GM19025 (cell line): ENCODE data around the gene VAX1.
"Not testable (repeated sequence)": the region's sequence is repeated elsewhere in the genome, so short reads cannot be mapped to it uniquely, and the experiment has no call there.

Source experiments
- ATAC-seq: cut with Tn5 transposase; IDR thresholded peaks from one replicate; pipeline ENCODE4 v1.9.1; 2021; ENCODE audit warnings: mild to moderate bottlenecking, low read depth, moderate library complexity; ENCODE audit not compliant: unreplicated experiment

VAX1 gene

DNA sequence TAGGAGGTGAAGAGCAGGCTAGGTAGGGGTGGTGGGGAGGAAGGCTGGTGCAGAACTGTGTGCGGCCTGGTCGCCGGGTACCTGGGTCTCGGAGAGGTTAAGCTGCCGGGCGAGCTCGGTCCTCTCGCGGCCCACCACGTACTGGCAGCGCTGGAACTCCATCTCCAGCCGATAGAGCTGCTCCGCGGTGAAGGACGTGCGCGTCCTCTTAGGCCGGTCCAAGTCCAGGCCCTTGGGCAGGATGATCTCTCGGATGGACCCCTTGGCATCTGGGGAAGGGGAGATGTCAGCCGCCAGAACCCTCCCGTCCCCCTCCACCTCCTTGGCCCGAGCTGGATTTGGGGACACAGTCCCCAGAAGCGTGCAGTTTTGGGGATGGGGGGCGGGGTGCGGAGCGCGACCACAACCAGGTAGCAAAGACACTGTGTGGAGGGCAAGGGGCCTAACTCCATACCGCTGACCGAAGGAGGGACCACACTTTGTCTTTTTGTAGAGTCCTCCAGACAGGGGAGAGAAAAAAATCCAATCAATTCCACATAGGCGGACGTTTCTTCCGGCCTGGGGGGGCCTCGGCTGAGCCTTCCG, 1.6 kb downstream of the VAX1 start:
- no peak for ATAC-seq

DNA sequence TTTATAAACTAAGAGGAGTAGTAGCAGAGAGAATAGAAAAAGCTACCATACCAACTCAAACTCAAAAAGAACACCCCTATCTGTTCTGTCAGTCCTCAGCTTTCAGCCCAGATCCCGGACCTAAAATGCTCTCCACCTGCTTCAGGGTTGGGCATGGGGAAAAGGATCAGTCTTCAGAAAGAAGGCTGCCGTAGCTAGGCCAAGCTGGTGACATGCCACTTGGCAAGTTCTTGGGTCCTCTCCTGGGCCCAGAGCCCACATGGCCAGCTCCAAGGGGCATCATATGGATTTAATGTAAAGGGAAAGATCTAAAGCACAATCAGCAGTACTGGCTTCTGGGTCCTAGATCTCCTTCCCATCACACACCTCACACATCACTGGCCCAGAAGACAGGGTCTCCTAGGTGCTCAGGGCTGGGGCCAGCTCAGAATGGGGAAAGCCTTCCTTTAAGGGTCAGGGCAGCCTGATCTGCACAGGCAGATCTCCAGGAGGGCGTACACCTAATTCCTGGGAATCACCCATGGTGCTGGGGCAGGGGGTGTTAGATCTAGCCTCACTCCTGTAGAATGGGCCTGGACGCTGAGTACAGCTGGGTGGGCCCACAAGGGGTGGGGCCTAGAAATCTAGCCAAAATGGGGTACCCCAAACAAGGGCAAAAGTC, 2.5 kb downstream of the VAX1 start:
- no peak for ATAC-seq

DNA sequence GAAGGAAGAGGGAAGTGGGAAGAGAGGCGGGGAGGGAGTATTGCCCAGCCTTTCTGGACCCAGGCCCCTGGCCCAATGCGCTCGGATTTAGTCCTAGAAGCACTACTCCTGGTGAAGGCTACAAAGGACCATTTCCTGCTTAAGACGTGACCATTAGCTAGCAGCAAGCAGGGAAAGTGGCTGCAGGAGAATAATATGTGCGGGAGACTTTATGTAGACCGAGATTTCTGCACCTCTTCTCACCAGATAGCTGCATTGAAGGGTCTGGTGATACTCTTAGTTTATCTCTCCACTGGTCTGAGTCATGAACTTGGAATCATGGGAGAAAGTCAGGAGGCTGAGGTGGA, 3.1 kb downstream of the VAX1 start:
- no peak for ATAC-seq

DNA sequence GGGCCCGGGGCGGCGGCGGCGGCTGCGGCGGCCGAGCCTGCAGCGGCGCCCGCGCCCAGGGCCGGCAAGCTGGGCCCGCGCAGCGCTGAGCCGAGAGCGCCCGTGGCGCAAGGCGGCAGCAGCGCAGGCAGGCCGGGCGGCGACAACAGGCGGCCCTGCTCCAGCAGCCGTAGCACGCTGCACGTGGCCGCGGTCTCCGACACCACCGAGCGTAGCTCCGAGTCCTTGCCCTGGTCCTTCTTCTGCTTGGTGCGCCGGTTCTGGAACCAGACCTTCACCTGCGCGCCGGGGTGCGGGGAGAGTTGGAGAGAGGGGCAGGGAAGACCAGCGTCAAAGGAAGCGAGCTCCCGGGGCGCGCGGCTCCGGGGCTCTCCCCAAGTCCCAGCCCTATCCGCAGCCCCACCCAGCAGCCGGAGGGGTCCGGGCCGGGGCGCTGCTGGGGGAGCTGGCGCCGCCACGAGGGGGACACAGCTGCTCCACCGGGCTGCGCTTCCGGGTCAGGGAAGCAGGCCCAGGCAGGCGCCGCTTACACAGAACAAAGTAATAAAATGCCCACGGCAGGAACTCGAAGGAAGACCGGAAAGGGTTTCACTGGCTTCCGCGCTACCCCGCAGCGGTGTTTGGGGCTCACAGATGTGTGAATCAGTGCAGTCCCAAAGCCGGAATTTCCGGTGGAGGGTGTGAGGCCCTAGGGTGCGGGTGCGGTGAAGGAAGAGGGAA, 3.6 kb downstream of the VAX1 start:
- ATAC-seq = no peak

DNA sequence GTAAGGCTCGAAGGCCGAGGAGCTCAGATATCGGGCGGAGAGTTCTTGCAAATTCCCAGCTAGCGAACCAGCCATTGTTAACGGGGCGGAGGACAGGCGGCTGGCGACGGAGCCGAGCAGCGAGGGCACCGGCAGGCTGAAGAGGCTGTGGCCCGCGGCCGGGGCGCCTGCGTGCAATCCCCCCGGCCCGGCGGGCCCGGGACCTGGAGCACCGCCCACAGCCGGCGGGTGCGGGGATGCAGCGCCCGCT, 4.1 kb downstream of the VAX1 start:
- ATAC-seq = no peak

DNA sequence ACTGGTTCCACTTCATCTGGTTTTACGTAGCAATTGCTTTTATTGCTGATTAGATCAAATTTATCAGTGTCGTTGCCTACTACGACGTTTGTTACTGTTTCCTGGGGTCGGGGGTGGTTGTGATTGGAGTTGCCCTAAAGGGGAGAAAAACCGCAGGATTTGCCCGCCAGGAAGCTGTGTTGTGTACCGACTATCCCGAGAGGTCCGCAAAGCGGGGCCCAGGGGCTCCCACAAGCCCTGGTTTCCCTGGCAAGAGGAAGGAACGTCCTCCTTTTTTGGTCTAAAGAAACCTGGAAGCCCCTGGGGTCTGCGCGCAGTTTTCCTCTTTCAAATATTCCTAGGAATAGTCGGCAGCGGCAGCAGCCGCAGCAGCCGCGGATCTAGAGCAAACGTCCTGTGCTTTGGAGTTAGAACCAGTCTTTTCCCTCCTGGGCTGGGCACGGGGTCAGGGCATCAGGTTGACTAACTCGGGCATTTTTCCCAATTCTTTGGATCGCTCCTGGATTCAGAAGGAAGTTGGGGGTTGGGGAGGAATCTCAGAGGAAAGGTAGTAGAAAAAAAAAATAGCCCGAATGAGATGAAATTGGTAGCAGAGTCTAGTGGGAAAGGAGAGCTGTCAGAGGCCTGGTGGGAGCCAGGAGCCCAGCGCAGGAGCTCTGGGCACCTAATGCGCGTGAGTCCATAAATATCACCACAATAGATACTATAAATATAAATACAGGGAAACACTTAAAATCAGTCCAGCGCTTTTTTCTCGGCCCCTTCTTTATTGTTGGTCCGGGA, 4.6 kb downstream of the VAX1 start:
- ATAC-seq = no peak

DNA sequence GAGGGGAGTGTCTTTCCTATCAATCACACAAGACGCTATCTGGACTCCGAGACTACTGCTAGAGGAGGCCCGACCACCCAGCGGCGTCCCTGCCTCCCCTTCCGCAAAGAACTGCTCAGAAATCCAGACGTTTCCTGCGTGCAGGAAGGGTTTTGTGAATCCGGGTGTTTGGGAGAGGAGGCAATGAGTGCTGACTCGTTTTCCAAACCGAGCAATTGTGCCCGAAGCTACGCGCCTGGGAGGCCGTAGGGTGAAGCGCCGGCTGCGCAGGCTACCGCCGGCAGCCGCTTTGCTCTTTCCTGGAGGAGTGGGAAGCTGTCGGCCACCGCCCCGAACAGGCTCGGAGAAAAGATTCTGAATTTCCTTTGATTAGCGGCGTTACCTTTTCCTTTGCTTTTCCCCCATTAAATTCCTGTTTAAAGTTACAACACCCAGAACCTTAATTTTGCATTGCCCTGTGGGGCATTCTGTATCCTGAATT, 5.3 kb downstream of the VAX1 start:
- no peak for ATAC-seq

DNA sequence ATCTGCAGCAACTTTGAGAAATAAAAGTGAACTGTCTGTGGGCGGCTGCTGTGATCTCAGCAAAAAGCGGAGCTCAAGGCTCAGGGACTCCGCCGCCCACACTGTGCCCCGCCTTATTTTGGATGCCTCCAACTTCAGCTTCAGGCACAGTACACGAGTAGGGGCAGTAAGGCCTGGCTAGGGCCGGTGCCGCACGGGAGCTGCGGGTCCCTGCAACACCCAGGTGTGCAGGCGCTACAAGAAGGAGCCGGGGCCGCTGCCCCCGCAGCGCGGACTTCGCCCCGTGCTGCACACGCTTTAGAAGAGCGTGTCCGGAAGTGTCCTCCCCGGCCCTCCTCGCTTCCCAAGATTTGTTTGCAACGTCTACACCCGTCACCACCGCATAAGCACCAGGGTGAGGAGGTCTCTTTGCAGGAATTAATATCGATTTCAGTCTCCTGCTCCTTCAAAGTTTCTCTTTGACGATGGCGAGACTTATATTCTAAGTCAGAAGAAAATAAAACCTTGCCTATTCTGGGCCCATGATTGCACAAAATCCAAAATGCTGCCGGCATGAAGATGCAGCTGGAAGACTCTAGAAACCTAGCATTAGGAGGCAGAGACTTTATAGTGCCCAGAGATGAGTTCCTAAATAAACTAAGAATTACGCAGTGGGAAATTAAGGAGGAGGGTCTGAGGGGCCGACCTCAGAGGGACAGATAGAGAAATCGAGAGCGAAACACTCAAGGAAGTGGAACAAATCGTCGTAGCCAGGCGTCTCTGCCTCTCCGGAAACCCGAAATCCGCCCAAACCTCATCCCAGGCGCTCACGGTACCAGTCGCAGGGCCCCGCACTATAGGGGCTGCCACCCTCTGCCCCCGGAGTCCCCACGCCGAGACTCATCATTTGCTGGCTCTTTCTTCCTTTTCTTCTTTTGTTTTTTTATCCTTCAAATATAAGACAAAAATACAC, 6.4 kb downstream of the VAX1 start:
- no peak for ATAC-seq

DNA sequence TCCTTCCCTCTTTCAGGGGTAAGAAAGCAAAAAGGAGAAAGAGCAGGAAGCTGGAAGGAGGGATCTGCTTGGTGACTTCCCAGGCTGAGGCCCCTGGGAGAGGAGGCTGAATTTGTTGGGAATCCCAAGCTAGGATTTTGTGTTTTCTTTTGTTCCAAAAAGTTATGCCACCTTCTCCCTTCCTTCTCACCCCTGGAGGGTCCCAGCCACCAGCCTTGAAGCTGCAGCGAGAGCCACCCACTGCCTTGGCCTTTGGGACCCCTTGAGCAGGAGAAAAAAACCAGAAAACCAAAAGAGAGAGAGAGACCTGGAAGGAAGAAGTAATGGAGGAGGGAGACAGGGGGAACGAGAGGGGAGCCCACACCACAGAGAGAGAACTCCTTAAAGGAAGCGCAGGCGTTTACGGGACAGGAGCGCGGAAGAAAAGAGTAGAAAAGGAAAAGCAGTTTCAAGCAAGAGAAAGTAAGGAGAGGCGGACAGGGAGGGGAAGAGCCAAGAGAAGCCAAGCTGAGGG, 7.2 kb downstream of the VAX1 start:
- ATAC-seq = no peak

DNA sequence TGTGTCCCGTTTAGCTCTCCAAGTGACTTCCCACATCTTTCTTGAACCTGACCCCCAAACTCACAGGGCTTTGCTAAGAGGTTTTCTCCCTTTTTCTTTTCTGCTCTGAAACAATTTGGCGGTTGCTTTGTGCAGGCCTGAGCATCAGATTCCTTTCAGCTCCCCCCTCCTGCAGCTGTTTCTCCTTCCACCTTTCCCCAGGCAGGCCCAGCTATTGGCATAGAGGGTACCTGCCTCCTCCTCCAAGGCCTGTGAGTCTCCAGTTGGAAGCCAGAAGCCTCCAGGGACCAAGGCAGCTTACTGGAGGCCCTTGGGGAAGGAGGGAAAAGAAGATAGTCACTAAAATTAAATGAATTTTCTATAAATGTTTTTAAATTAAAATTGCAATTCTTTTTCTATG, 7.7 kb downstream of the VAX1 start:
- ATAC-seq = no peak

DNA sequence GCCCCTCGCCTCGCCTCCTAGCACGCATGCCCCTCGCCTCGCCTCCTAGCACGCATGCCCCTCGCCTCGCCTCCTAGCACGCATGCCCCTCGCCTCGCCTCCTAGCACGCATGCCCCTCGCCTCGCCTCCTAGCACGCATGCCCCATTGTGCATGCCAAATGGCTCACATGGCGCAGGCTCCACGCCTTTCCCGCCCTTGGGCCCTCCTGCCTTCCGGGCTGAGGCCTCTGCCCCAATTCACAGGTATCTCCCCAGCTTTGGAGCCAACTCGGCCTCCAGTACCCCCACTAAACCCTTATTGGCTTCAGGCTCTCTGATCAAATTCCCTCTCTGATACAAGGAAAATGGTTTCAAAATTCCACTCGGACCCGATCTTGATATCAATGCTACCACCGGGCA, 11.4 kb downstream of the VAX1 start:
- ATAC-seq = not testable (repeated sequence)

DNA sequence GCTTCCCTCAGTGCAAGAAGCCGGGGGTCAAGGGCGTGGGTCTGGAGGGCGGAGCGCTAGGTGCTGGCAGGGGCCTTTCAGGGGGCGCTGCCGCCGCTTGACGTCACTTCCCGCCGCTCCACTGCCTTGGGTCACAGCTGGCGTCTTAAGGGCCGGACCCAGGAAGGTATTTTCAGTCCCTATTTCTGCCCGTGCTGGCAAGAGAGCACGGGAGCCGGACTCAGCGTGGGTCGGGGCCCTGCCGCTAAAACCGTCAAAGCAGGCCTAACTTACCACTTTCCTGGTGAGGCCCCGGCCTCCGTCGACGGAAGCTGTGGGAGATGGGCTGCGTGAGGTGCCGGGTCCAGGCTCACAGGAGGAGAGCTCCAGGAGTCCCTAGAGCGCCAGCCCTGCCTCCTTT, 12.0 kb downstream of the VAX1 start:
- no peak for ATAC-seq

DNA sequence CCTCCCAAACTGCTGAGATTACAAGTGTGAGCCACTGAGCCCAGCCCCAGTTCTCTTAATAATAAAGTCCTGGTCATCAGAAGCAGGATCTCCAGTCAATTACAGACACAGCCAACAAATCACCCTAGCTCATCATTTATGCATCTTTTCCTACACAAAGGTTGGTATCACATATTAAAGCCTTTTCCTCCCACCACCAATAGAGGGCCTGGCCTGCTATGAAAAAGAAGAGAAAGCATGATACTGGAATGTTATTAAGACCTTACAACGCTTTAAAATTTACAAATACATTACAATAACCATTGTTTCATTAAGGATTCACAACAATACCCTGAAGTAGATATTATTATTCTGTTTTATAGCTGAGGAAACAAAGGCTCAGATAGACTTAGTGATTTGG, 25.9 kb downstream of the VAX1 start:
- ATAC-seq = no peak

DNA sequence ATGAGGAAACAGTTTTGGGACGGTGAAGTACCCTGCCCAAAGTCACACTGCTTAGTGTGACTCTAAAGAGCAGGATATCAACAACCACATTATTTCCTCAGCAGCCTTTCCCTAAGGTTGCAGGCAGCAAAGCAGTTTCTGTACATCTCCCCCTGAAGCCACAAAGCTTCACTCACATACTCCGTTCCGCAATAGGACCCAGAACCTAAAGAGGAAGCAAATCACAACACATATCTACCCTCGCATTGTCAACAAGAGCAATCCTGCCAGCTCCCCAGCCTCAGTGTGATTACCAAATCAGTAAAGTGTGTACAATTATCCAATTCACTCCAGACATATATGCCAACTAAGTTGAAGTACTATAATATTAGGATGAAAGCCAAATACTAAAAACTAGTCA, 30.8 kb downstream of the VAX1 start:
- no peak for ATAC-seq

DNA sequence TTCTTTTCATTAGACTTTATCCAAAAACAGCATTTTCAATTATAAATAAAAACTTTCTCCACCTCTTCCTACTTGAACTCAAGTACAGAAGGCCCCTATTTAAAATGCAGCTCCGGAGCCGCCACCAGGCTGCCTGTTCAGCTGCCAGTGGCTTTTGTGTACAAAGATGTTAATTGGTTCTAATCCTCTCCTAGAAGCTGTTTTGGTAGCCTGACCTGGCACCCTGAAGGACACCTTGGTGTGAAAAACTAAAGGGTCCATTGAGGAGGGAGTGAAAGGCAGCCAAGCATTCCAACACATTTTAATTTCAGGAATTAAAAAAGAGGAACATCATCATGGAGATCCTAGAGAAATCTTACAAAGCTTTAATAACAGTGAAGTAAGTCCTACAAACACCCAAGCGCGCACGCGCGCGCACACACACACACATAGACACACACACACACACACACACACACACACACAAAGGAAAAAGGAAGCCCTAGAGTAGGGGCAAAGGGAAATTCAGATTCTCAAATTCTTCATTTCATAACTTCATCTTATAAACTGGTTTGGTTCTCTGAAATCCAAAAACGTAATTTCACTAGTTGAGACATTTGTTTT, 41.4 kb downstream of the VAX1 start:
- ATAC-seq = no peak

DNA sequence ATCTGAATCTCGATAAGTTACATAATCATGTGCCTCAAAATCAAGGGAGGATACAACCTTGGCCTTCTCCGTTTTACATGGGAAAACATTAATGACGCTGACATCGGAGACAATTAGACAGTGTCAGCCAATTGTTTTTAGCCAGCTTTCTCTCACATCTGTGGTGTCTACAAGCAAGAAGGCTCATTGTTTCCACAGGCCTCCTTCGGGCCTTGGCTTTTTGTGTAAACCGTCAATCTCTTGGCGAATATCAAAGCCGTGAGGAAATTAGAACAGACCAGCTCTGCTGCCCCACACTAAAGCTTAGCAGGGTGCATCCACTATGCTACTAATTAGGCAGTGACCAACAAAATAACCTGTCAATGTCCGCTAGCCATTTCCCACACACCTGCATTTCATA, 43.2 kb downstream of the VAX1 start:
- ATAC-seq = no peak

DNA sequence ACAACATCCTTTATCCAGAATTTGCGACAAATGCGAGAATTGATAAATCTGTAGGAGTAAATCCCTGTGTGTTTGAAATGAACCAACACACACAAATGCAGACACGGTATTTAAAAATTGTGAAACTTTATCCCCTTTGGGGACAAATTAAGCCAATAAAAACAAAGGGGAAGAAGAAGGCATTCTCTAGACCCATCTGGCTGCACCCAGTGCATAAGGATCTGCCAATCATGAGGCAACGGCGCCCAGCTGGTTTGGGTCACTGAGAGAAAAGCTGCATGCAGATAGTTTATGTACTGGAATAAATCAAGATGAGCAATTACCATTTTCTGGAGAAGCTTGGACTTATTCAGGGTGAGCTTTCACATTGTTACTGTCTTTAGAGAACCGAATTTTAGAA, 45.7 kb downstream of the VAX1 start:
- no peak for ATAC-seq

DNA sequence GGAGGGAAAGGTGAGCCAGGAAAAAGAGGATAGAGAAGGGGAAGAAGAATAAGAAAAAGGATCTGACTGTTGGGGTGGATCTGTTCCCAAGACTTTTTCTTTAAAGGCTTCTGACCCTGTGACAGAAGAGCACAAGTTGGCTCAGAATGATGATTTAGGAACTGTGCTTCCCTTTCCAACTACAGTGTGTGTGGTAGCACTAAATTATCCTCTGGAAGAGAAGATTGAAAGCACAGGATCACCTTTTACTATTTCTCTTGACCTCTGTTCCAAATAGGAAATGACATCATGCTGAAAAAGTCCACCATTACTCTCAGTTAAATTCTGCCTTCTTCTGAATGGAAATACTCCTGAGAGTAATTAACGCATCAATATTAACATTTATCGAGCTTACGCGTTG, 47.2 kb downstream of the VAX1 start:
- ATAC-seq = no peak

DNA sequence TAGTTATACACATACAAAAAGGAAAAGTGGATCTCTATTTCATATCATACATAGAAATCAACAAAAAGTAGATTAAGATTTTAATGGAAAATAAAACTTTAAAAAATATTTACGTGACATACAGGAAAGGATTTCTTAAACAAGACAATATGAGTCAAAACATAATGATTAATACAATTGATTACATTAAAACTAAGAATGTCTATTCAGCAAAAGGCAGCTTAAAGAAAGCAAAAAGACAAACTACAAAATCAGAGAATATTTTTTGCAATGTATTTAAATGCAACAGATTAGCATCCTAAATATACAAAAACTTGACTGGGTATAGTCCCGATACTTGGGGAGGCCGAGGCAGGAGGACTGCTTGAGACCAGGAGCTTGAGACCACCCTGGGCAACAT, 50.5 kb downstream of the VAX1 start:
- ATAC-seq = no peak

DNA sequence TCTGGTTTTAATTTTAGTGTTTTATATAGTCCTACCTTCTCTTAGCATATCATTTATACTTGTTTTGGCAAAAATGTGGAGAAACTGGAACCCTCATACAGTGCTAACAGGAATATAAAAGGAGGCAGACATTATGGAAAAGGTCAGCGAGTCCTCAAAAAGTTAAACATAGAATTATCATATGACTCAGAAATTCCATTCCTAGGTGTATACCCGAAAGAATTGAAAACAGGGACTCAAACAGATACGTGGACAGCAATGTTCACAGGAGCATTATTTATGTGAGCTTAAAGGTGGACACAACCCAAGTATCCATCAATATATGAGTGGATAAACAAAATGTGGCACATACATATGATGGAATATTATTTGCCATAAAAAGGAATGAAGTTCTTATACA, 51.5 kb downstream of the VAX1 start:
- ATAC-seq = no peak
